Measurements from ENCODE around the gene BMP2.

Gene BMP2

DNA sequence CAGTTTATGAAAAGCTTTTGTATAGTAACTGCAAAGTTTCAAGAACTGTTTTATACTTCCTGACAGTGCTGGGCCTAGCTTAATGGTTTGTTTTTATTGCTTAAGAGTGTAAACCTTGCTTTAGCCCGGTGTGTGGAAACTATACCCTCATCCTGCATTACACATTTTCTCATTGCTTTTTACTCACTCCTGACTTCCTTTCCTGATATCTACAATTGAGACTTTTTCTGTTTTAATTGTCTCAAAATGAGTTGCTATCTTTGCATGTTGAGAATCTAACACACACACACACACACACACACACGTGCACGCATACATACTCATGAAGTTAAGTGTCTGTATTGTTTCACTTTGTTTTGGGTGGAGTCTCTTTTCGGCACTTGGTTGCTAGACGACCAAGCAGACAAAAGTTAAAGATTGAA, 16.7 kb downstream of the BMP2 start:
- Histone ChIP-seq H3K4me3 (ENCODE audit: low read depth, low read length) (no peak overlapping the region), H3K27ac (no peak overlapping the region), H3K27me3 (ENCODE audit: insufficient read depth, low read depth, severe bottlenecking) (peaks cover 48% of the 10 kb centered on the region), H3K9me3 (ENCODE audit: severe bottlenecking) (no peaks in the 10 kb centered on the region), H3K36me3 (no peaks in the 10 kb centered on the region)
- DNase-seq: no peak
- TF ChIP-seq, protein P1, sequence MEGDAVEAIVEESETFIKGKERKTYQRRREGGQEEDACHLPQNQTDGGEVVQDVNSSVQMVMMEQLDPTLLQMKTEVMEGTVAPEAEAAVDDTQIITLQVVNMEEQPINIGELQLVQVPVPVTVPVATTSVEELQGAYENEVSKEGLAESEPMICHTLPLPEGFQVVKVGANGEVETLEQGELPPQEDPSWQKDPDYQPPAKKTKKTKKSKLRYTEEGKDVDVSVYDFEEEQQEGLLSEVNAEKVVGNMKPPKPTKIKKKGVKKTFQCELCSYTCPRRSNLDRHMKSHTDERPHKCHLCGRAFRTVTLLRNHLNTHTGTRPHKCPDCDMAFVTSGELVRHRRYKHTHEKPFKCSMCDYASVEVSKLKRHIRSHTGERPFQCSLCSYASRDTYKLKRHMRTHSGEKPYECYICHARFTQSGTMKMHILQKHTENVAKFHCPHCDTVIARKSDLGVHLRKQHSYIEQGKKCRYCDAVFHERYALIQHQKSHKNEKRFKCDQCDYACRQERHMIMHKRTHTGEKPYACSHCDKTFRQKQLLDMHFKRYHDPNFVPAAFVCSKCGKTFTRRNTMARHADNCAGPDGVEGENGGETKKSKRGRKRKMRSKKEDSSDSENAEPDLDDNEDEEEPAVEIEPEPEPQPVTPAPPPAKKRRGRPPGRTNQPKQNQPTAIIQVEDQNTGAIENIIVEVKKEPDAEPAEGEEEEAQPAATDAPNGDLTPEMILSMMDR (IDR thresholded peaks at IDR 0.05; ENCODE audit: low read depth, low read length): no peak

DNA sequence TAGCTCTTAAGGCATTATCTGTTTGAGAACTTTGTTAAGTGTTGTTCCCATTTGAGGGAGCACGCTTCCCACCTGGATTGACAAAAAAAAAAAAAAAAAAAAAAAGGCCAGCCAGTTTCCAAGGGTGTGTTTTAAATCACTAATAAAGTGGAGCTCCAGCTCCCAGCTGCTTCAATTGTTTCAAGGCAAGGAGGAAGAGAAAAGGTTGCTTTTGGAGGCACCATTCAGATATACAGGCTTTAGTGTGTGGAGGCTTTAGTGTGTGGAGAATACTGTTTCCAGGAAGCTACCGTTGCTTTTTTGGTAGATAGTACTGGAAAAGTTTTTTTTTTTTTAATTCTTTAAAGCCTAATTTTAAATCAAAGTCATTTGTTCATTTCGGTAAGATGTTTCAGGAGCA, 17.3 kb downstream of the BMP2 start:
- Histone ChIP-seq H3K27me3 (ENCODE audit: insufficient read depth, low read depth, severe bottlenecking) (peaks cover 53% of the 10 kb centered on the region), H3K4me3 (ENCODE audit: low read depth, low read length) (no peak overlapping the region), H3K36me3 (no peaks in the 10 kb centered on the region), H3K9me3 (ENCODE audit: severe bottlenecking) (no peaks in the 10 kb centered on the region), H3K27ac (no peak overlapping the region)
- TF ChIP-seq, protein P1 (IDR thresholded peaks at IDR 0.05; ENCODE audit: low read depth, low read length): no peak
- DNase-seq: no peak

DNA sequence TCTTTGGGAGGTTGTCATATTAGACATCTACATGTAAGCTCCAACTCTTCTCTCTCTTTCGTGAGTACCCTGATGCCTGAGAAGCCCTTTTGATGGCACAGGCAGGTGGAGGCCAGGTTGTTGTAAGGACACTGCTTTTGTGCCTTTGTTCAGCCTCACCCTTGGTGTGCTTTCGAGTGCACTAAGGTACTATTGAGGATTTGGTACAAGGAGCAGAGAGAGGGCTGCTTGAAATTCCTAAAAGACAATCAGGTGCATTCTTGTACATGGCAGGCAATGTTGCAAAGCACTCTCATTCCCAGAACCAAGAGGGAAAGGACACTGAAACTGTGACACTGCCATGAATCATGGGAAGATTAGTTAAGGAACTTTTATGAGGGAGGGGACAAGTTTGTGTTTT, 19.1 kb downstream of the BMP2 start:
- Histone ChIP-seq H3K4me3 (ENCODE audit: low read depth, low read length) (no peak overlapping the region), H3K9me3 (ENCODE audit: severe bottlenecking) (no peaks in the 10 kb centered on the region), H3K27ac (no peak overlapping the region), H3K36me3 (no peaks in the 10 kb centered on the region), H3K27me3 (ENCODE audit: insufficient read depth, low read depth, severe bottlenecking) (peaks cover 53% of the 10 kb centered on the region)
- DNase-seq: no peak
- TF ChIP-seq, protein P1 (IDR thresholded peaks at IDR 0.05; ENCODE audit: low read depth, low read length): no peak

DNA sequence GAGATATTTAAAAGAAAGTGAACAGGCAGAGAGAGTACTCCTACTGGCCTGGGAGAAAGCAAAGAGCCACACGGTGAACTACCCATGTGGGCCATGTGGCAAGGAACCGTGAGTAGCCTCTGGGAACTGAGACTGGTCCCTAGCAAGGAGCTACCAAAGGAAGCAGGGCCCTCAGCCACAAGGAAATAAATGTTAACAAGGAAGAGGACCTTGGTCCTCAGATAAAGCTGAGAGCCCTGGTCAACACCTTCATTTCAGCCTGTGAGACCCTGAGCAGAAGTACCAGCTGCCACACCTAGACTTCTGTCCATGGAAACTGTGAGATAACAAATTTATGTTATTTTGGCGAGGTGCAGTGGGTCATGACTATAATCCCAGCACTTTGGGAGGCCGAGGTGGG, 25.3 kb downstream of the BMP2 start:
- no peak for DNase-seq
- Histone ChIP-seq H3K27me3 (ENCODE audit: insufficient read depth, low read depth, severe bottlenecking) (peaks cover 32% of the 10 kb centered on the region), H3K4me3 (ENCODE audit: low read depth, low read length) (no peak overlapping the region), H3K9me3 (ENCODE audit: severe bottlenecking) (no peaks in the 10 kb centered on the region), H3K27ac (no peak overlapping the region), H3K36me3 (no peaks in the 10 kb centered on the region)
- TF ChIP-seq, protein P1 (IDR thresholded peaks at IDR 0.05; ENCODE audit: low read depth, low read length): no peak

DNA sequence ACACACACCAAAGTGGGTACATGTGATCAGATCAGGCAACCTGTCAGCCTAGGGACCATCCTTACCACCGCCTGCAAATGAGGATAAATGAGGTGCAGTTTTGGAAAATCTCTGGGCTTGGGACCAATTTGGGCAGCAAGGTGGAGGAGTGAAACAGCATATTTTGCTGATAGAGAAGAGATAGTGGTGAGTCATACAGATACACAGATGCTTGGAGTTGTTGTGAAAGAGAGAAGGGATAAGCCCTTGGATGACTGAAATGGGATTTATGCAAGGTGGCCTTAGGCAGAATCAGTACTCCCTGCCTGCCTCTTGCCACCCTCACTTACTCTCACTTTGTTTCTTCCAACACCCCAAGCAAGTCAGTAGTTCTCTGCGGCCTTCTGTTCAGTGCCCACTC, 34.7 kb downstream of the BMP2 start:
- no peak overlapping the region for H3K27ac ChIP-seq
- DNase-seq: no peak
- no peaks in the 10 kb centered on the region for H3K9me3 ChIP-seq (ENCODE audit: severe bottlenecking)
- peaks cover 13% of the 10 kb centered on the region for H3K27me3 ChIP-seq (ENCODE audit: insufficient read depth, low read depth, severe bottlenecking)
- TF ChIP-seq, protein P1 (IDR thresholded peaks at IDR 0.05; ENCODE audit: low read depth, low read length): no peak
- H3K4me3 ChIP-seq (ENCODE audit: low read depth, low read length): no peak overlapping the region
- H3K36me3 ChIP-seq: no peaks in the 10 kb centered on the region

DNA sequence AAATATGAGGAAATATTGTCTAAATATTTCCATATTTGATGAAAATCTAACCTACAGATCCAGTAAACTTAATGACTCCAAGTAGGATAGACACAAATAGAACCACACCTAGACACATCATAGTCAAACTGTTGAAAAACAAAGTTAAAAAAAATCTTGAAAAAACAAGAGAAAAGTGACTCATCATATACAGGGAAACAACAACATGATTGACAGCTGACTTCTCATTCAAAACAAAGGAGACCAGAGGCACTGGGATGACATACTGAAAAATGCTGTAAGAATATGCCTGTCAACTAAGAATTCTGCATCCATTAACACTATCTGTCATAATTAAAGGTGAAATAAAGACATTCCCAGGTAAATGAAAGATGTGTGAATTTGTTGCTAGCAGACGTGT, 38.8 kb downstream of the BMP2 start:
- TF ChIP-seq, protein P1 (IDR thresholded peaks at IDR 0.05; ENCODE audit: low read depth, low read length): no peak
- Histone ChIP-seq H3K4me3 (ENCODE audit: low read depth, low read length) (no peak overlapping the region), H3K9me3 (ENCODE audit: severe bottlenecking) (no peaks in the 10 kb centered on the region), H3K36me3 (no peaks in the 10 kb centered on the region), H3K27me3 (ENCODE audit: insufficient read depth, low read depth, severe bottlenecking) (peaks cover 13% of the 10 kb centered on the region), H3K27ac (no peak overlapping the region)
- DNase-seq: no peak
